Epithelial cell of proximal tubule (primary cell): ENCODE results near the gene SIN3B. TPM values are rescaled to one million over a fixed set of nuclear protein-coding genes. Genes with fewer than 3 reads are reported as not detected.

Experiments
- DNase-seq: peaks from one replicate; pipeline ENCODE4 v3.0.0-alpha.2; 2011; ENCODE audit warnings: low read depth
- H3K4me3 ChIP-seq: 2 replicates; pipeline ENCODE4 v1.5.1; 2011; ENCODE audit warnings: low read depth, mild to moderate bottlenecking, low read length
- CTCF ChIP-seq: conservative IDR thresholded peaks from 2 replicates; pipeline ENCODE4 v1.5.1; 2012; ENCODE audit warnings: low read depth, mild to moderate bottlenecking, low read length
- total RNA-seq: library from RNA; depleted of rRNA; stranded (reverse); fragments of >200 nt; gene quantifications from 2 replicates; pipeline ENCODE4 v1.2.3, GENCODE V29; 2015

The SIN3B gene
- total RNA-seq, 1 donor from 2014 or later, result 20.4 TPM

GRCh38 chr19:16919496-16919895 is 90.3 kb downstream of the SIN3B start:
- no peak overlapping the region for H3K4me3 ChIP-seq
- no peak for DNase-seq
- TF ChIP-seq CTCF, result no peak

GRCh38 chr19:16920816-16921529 is 91.8 kb downstream of the SIN3B start:
- H3K4me3 ChIP-seq, result no peak overlapping the region
- TF ChIP-seq CTCF, result no peak
- no peak for DNase-seq

GRCh38 chr19:16921766-16922591 is 92.8 kb downstream of the SIN3B start:
- H3K4me3 ChIP-seq, result no peak overlapping the region
- no peak for TF ChIP-seq CTCF
- DNase-seq, result no peak

- H3K4me3 ChIP-seq, result no peak overlapping the region
- no peak for TF ChIP-seq CTCF
- no peak for DNase-seq
Measured at GRCh38 chr19:16922592-16922934, 93.4 kb downstream of the SIN3B start.

GRCh38 chr19:16922949-16923348 is 93.8 kb downstream of the SIN3B start:
- TF ChIP-seq CTCF, result no peak
- no peak overlapping the region for H3K4me3 ChIP-seq
- DNase-seq, result no peak

GRCh38 chr19:16927883-16928282 is 98.7 kb downstream of the SIN3B start:
- no peak for TF ChIP-seq CTCF
- H3K4me3 ChIP-seq, result no peak overlapping the region

More at GRCh38 chr19:16927883-16928282, 98.7 kb downstream of the SIN3B start:
- DNase-seq, result no peak
